Activated T-cell treated with anti-CD3 and anti-CD28 coated beads, Interleukin-2, amount 50 U/mL, for 72 hours (primary cell): ENCODE measurements around the gene FRMD4B. TPM values are rescaled to one million over a fixed set of nuclear protein-coding genes. Genes with fewer than 3 reads are reported as not detected.
A peak's percentile ranks its signal among the peaks of the same experiment; 100 is the strongest.

ENCODE experiments used
- ATAC-seq, 2 donors: fragments of 150-1000 bp; cut with Tn5 transposase; replicated peaks in 1 of 2; 2 replicates each; pipeline ENCODE4 v1.10.0; 2021; ENCODE audit warnings: moderate library complexity in 2 of 2, mild to moderate bottlenecking in 1 of 2
- DNase-seq, 2 donors: peaks; one replicate each; pipeline ENCODE4 v3.0.0; 2021 to 2022; ENCODE audit warnings: mixed read lengths in 1 of 2
- H3K27ac Mint-ChIP-seq: one replicate; pipeline ENCODE4 v1.8.0; 2022; ENCODE audit warnings: mild to moderate bottlenecking, moderate library complexity, mixed read lengths
- H3K27me3 Mint-ChIP-seq: one replicate; pipeline ENCODE4 v1.8.0; 2022; ENCODE audit warnings: low read depth, mixed read lengths
- H3K36me3 Mint-ChIP-seq, 2 donors: one replicate each; pipeline ENCODE4 v1.8.0; 2022; ENCODE audit warnings: mixed read lengths in 2 of 2, mild to moderate bottlenecking in 1 of 2; ENCODE audit not compliant: insufficient read depth in 2 of 2
- H3K4me1 Mint-ChIP-seq: one replicate; pipeline ENCODE4 v1.8.0; 2022; ENCODE audit warnings: low read depth, mixed read lengths
- H3K4me3 Mint-ChIP-seq, 2 donors: one replicate each; pipeline ENCODE4 v1.8.0; 2022; ENCODE audit warnings: mild to moderate bottlenecking in 2 of 2, mixed read lengths in 2 of 2, moderate library complexity in 2 of 2
- H3K9me3 Mint-ChIP-seq, 2 donors: one replicate each; pipeline ENCODE4 v1.8.0; 2022; ENCODE audit warnings: mixed read lengths in 2 of 2
- total RNA-seq, 2 donors: library from RNA; stranded (reverse); gene quantifications; one replicate each; pipeline ENCODE4 v1.2.3, GENCODE V29; 2022

FRMD4B gene
- total RNA-seq, 2 donors from 2014 or later: 40.4 to 77.7 TPM

GRCh38 chr3:69370156-69370883 is 15.6 kb downstream of the FRMD4B start:
- Mint-ChIP-seq H3K4me1 (peaks cover 30% of the 10 kb centered on the region), H3K4me3 (peak overlapping the region; percentile 9 to 41), H3K9me3 (no peaks in the 10 kb centered on the region), H3K36me3 (no peaks in the 10 kb centered on the region), H3K27me3 (peaks cover 21% of the 10 kb centered on the region), H3K27ac (no peak overlapping the region)
- DNase-seq (peak in 1 of 2 donors; percentile 19), ATAC-seq (peak in 1 of 2 donors; percentile 32)

GRCh38 chr3:69368129-69368741 is 17.7 kb downstream of the FRMD4B start:
- DNase-seq: peak in 1 of 2 donors; percentile 16
- H3K27ac Mint-ChIP-seq: no peak overlapping the region
- peak; percentile 40 to 67 for ATAC-seq
- H3K9me3 Mint-ChIP-seq: no peaks in the 10 kb centered on the region
- peaks cover 20% of the 10 kb centered on the region for H3K27me3 Mint-ChIP-seq
- no peaks in the 10 kb centered on the region for H3K36me3 Mint-ChIP-seq
- peaks cover 30% of the 10 kb centered on the region for H3K4me1 Mint-ChIP-seq
- H3K4me3 Mint-ChIP-seq: no peak overlapping the region

GRCh38 chr3:69367586-69367985 is 18.3 kb downstream of the FRMD4B start:
- no peak overlapping the region for H3K27ac Mint-ChIP-seq
- DNase-seq: no peak
- H3K9me3 Mint-ChIP-seq: no peaks in the 10 kb centered on the region
- H3K27me3 Mint-ChIP-seq: peaks cover 14% of the 10 kb centered on the region
- no peaks in the 10 kb centered on the region for H3K36me3 Mint-ChIP-seq
- no peak overlapping the region for H3K4me3 Mint-ChIP-seq
- peaks cover 30% of the 10 kb centered on the region for H3K4me1 Mint-ChIP-seq
- no peak for ATAC-seq

GRCh38 chr3:69364354-69364753 is 21.5 kb downstream of the FRMD4B start:
- H3K27me3 Mint-ChIP-seq: peaks cover 9% of the 10 kb centered on the region
- ATAC-seq (no peak), DNase-seq (no peak)
- H3K27ac Mint-ChIP-seq: no peak overlapping the region
- H3K36me3 Mint-ChIP-seq: no peaks in the 10 kb centered on the region
- H3K4me1 Mint-ChIP-seq: peaks cover 10% of the 10 kb centered on the region
- no peak overlapping the region for H3K4me3 Mint-ChIP-seq
- no peaks in the 10 kb centered on the region for H3K9me3 Mint-ChIP-seq

GRCh38 chr3:69360690-69361089 is 25.2 kb downstream of the FRMD4B start:
- Mint-ChIP-seq H3K27me3 (peaks cover 9% of the 10 kb centered on the region), H3K4me3 (no peak overlapping the region), H3K4me1 (no peaks in the 10 kb centered on the region), H3K9me3 (no peaks in the 10 kb centered on the region), H3K27ac (no peak overlapping the region), H3K36me3 (peaks cover 0 to 2% of the 10 kb centered on the region in 2 donors)
- ATAC-seq: no peak
- no peak for DNase-seq

GRCh38 chr3:69359916-69360315 is 26.0 kb downstream of the FRMD4B start:
- Mint-ChIP-seq H3K4me3 (no peak overlapping the region), H3K9me3 (no peaks in the 10 kb centered on the region), H3K4me1 (peaks cover under 1% of the 10 kb centered on the region), H3K27ac (no peak overlapping the region), H3K36me3 (peaks cover 0 to 2% of the 10 kb centered on the region in 2 donors), H3K27me3 (peaks cover 16% of the 10 kb centered on the region)
- ATAC-seq (no peak), DNase-seq (no peak)

GRCh38 chr3:69359339-69359893 is 26.5 kb downstream of the FRMD4B start:
- Mint-ChIP-seq H3K4me1 (peaks cover 5% of the 10 kb centered on the region), H3K9me3 (no peaks in the 10 kb centered on the region), H3K36me3 (peaks cover 0 to 2% of the 10 kb centered on the region in 2 donors), H3K27me3 (peaks cover 21% of the 10 kb centered on the region), H3K27ac (no peak overlapping the region), H3K4me3 (no peak overlapping the region)
- no peak for DNase-seq
- ATAC-seq: no peak

GRCh38 chr3:69357196-69357595 is 28.7 kb downstream of the FRMD4B start:
- no peak for DNase-seq
- Mint-ChIP-seq H3K27me3 (peaks cover 43% of the 10 kb centered on the region), H3K9me3 (no peaks in the 10 kb centered on the region), H3K27ac (no peak overlapping the region), H3K36me3 (peaks cover 0 to 2% of the 10 kb centered on the region in 2 donors), H3K4me3 (no peak overlapping the region), H3K4me1 (peaks cover 27% of the 10 kb centered on the region)
- ATAC-seq: no peak

GRCh38 chr3:69354948-69355347 is 30.9 kb downstream of the FRMD4B start:
- H3K4me1 Mint-ChIP-seq: peaks cover 28% of the 10 kb centered on the region
- H3K27me3 Mint-ChIP-seq: peaks cover 39% of the 10 kb centered on the region
- ATAC-seq (no peak), DNase-seq (no peak)
- H3K27ac Mint-ChIP-seq: no peak overlapping the region
- no peaks in the 10 kb centered on the region for H3K9me3 Mint-ChIP-seq
- peaks cover 0 to 2% of the 10 kb centered on the region in 2 donors for H3K36me3 Mint-ChIP-seq
- H3K4me3 Mint-ChIP-seq: no peak overlapping the region

GRCh38 chr3:69353503-69353902 is 32.4 kb downstream of the FRMD4B start:
- H3K9me3 Mint-ChIP-seq: no peaks in the 10 kb centered on the region
- H3K4me1 Mint-ChIP-seq: peaks cover 28% of the 10 kb centered on the region
- peaks cover 39% of the 10 kb centered on the region for H3K27me3 Mint-ChIP-seq
- no peaks in the 10 kb centered on the region for H3K36me3 Mint-ChIP-seq
- DNase-seq: no peak
- peak overlapping the region; percentile 70 to 72 for H3K4me3 Mint-ChIP-seq
- H3K27ac Mint-ChIP-seq: no peak overlapping the region
- ATAC-seq: peak in 1 of 2 donors; percentile 25

- Mint-ChIP-seq H3K4me3 (peak overlapping the region; percentile 70 to 72), H3K4me1 (peaks cover 28% of the 10 kb centered on the region), H3K36me3 (no peaks in the 10 kb centered on the region), H3K9me3 (no peaks in the 10 kb centered on the region), H3K27me3 (peaks cover 39% of the 10 kb centered on the region), H3K27ac (no peak overlapping the region)
- no peak for DNase-seq
- ATAC-seq: no peak
These were observed 32.8 kb downstream of the FRMD4B start for GRCh38 chr3:69353088-69353478.

GRCh38 chr3:69352305-69353087 is 33.4 kb downstream of the FRMD4B start:
- no peak for DNase-seq
- peaks cover 0 to 2% of the 10 kb centered on the region in 2 donors for H3K36me3 Mint-ChIP-seq
- no peak for ATAC-seq

GRCh38 chr3:69343875-69344274 is 42.0 kb downstream of the FRMD4B start:
- Mint-ChIP-seq H3K4me1 (no peaks in the 10 kb centered on the region), H3K4me3 (no peak overlapping the region), H3K27ac (no peak overlapping the region), H3K27me3 (peaks cover 13% of the 10 kb centered on the region), H3K9me3 (peaks cover 2 to 7% of the 10 kb centered on the region in 2 donors), H3K36me3 (peaks cover 0 to 8% of the 10 kb centered on the region in 2 donors)
- ATAC-seq: no peak
- no peak for DNase-seq

More at GRCh38 chr3:69352305-69353087, 33.4 kb downstream of the FRMD4B start:
- Mint-ChIP-seq H3K4me1 (peaks cover 28% of the 10 kb centered on the region), H3K9me3 (peaks cover 0 to 2% of the 10 kb centered on the region in 2 donors), H3K27ac (no peak overlapping the region), H3K4me3 (peak overlapping the region in 1 of 2 donors; percentile 72), H3K27me3 (peaks cover 43% of the 10 kb centered on the region)
